ENCODE data around the gene MYO1G.

DNA sequence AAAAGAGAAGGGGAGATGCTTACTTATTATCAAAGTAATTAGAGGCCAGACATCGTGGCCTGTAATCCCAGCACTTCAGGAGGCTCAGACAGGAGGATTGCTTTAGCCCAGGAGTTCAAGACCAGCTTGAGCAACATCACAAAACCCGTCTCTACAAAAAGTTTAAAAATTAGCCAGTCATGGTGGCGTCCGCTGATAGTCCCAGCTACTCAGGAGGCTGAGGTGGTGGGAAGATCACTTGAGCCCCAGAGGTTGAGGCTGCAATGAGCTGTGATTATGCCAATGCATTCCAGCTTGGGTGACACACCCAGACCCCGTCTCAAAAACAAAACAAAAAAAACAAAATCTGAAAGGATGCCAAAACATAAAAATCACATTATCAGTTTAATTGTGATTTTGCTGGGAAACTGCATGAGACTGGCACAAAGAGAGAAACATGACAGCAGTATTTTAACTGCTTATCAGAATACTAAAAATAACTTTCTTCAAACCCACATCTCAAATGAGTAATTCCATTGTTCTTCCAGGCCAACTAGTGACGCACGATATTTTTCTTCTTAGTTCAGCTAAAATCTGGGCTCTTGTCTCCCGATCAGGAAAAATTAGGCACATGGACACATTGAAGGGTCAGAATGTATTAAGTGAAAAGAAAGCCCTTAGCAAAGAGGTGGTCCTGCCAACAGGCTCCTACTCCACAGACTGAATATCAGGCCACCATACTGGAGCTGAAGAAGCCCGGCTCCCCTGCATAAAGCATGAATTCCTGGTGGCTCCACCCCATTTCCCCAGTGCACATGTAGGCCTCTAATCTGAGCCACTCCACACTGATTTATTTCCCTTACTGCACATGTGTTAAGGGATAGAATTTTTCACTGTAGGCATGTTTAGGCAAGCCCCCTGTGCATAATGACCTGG is 11.6 kb upstream of the MYO1G start:
- TF ChIP-seq POLR2A (IDR thresholded peaks at IDR 0.05), result no peak
- TF ChIP-seq, protein P1, sequence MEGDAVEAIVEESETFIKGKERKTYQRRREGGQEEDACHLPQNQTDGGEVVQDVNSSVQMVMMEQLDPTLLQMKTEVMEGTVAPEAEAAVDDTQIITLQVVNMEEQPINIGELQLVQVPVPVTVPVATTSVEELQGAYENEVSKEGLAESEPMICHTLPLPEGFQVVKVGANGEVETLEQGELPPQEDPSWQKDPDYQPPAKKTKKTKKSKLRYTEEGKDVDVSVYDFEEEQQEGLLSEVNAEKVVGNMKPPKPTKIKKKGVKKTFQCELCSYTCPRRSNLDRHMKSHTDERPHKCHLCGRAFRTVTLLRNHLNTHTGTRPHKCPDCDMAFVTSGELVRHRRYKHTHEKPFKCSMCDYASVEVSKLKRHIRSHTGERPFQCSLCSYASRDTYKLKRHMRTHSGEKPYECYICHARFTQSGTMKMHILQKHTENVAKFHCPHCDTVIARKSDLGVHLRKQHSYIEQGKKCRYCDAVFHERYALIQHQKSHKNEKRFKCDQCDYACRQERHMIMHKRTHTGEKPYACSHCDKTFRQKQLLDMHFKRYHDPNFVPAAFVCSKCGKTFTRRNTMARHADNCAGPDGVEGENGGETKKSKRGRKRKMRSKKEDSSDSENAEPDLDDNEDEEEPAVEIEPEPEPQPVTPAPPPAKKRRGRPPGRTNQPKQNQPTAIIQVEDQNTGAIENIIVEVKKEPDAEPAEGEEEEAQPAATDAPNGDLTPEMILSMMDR (IDR thresholded peaks at IDR 0.05), result no peak

Measured in adrenal gland (tissue), 5 donors.